NCI-H146 (cell line): ENCODE measurements around the gene TMEM132E.

Experiments
- DNase-seq: peaks from one replicate; lab custom pipeline; 2025; lab: John Stamatoyannopoulos, UW

The TMEM132E gene

GRCh38 chr17:34665819-34666763, 86.7 kb downstream of the TMEM132E start:
- no peak for DNase-seq

GRCh38 chr17:34667656-34668055, 88.3 kb downstream of the TMEM132E start:
- no peak for DNase-seq

GRCh38 chr17:34668206-34668605, 88.8 kb downstream of the TMEM132E start:
- no peak for DNase-seq

- no peak for DNase-seq
Observed at GRCh38 chr17:34669511-34669910, 90.1 kb downstream of the TMEM132E start.

GRCh38 chr17:34670618-34671017, 91.2 kb downstream of the TMEM132E start:
- DNase-seq = no peak

GRCh38 chr17:34671191-34671590, 91.8 kb downstream of the TMEM132E start:
- DNase-seq = no peak

- DNase-seq = no peak
Observed at GRCh38 chr17:34672176-34672785, 92.9 kb downstream of the TMEM132E start.

- no peak for DNase-seq
Observed at GRCh38 chr17:34673516-34673915, 94.1 kb downstream of the TMEM132E start.

GRCh38 chr17:34673995-34674890, 94.9 kb downstream of the TMEM132E start:
- no peak for DNase-seq

- no peak for DNase-seq
Observed at GRCh38 chr17:34675143-34675542, 95.8 kb downstream of the TMEM132E start.

- no peak for DNase-seq
Observed at GRCh38 chr17:34675605-34676004, 96.2 kb downstream of the TMEM132E start.

- no peak for DNase-seq
Observed at GRCh38 chr17:34680151-34680550, 100.8 kb downstream of the TMEM132E start.

GRCh38 chr17:34682305-34682704, 102.9 kb downstream of the TMEM132E start:
- DNase-seq = no peak

GRCh38 chr17:34683390-34683789, 104.0 kb downstream of the TMEM132E start:
- DNase-seq = no peak
